Esophagus squamous epithelium (tissue), 4 donors: ENCODE data around the gene PCNT.

ENCODE experiments used
- POLR2A ChIP-seq, 4 donors: fragments of 450-650 bp; IDR thresholded peaks; one replicate each; pipeline ENCODE4 v1.6.1; 2017; ENCODE audit warnings: antibody characterized with exemption in 4 of 4, mild to moderate bottlenecking in 4 of 4, moderate library complexity in 3 of 4
- TF ChIP-seq, protein P1 (sequence below), 6 experiments: fragments of 450-650 bp in 4 of 6; fragments of 200-600 bp in 2 of 6; sonication (generic) in 2 of 6; IDR thresholded peaks; one replicate each; pipeline ENCODE4 v1.5.1; 2016 to 2019; ENCODE audit warnings: antibody characterized with exemption in 6 of 6, mild to moderate bottlenecking in 4 of 6, moderate library complexity in 4 of 6

DNA sequence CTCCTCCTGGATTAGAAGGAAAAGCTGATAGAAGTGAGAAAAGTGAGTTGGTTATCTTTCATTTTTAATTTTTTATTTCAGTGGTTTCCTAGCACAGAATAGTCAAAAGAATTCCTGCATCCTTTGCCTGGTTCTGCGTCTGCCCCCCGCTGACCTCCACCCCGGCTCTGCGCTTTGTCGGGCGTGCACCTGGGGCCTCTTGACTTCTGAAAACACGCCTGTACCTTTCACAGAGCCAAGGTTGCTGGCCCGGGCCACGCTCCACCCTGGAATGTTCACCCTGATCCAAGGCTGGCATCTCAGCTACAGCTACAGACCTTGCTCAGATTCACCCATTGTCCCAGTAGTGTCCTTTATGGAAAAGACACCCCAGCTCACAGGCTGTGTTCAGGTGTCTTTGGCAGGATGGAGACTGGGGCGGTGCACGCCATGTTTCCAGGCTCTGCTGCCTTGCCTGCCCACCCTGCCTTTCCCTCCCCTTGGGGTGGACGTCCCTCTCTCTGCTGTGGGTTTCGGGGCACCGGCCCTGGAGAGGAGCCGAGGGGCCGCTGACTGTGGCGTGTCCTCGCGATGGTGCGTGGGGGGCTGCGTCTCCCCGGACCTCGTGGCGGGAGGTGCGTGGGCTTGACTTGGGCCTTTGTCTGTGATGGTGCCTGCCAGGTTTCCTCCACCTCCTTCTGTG lies 94.5 kb downstream of the PCNT start:
- TF ChIP-seq, protein P1, sequence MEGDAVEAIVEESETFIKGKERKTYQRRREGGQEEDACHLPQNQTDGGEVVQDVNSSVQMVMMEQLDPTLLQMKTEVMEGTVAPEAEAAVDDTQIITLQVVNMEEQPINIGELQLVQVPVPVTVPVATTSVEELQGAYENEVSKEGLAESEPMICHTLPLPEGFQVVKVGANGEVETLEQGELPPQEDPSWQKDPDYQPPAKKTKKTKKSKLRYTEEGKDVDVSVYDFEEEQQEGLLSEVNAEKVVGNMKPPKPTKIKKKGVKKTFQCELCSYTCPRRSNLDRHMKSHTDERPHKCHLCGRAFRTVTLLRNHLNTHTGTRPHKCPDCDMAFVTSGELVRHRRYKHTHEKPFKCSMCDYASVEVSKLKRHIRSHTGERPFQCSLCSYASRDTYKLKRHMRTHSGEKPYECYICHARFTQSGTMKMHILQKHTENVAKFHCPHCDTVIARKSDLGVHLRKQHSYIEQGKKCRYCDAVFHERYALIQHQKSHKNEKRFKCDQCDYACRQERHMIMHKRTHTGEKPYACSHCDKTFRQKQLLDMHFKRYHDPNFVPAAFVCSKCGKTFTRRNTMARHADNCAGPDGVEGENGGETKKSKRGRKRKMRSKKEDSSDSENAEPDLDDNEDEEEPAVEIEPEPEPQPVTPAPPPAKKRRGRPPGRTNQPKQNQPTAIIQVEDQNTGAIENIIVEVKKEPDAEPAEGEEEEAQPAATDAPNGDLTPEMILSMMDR (IDR thresholded peaks at IDR 0.05), result no peak
- no peak for TF ChIP-seq POLR2A (IDR thresholded peaks at IDR 0.05)
